ENCODE measurements around the gene RAB11FIP2. TPM values are rescaled to one million over a fixed set of nuclear protein-coding genes. Genes with fewer than 3 reads are reported as not detected.
A peak's percentile ranks its signal among the peaks of the same experiment; 100 is the strongest.

The RAB11FIP2 gene
- total RNA-seq, 1 donor: 35.5 TPM

DNA sequence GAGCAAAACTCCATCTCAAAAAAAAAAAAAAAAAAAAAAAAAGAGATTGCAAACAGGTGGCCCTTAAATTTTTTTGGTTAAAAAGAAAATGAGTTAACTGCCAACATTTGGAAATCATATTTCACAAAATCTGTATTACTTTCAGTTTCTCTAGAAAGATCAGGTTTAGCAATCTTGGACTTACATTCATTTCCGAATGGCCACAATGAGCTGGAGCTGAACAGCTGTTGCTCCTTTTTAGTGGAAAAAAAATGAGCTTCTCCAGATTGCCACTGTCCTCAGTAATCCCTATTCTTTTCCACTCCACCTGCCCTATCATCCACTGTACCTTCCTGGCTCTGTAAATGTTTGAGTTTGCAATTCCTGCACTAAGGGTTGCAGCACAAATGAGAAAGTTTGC is 43.6 kb downstream of the RAB11FIP2 start:
- TF ChIP-seq CTCF (IDR thresholded peaks at IDR 0.05; ENCODE audit: insufficient read depth, low read length): no peak
- no peak overlapping the region for H3K4me3 ChIP-seq (ENCODE audit: low read depth, low read length)
- peak; percentile 1 for DNase-seq (ENCODE audit: low read depth)

GRCh38 chr10:118002581-118002980 is 44.2 kb downstream of the RAB11FIP2 start:
- DNase-seq (ENCODE audit: low read depth): peak; percentile 17
- TF ChIP-seq CTCF (IDR thresholded peaks at IDR 0.05; ENCODE audit: insufficient read depth, low read length): no peak
- H3K4me3 ChIP-seq (ENCODE audit: low read depth, low read length): no peak overlapping the region

GRCh38 chr10:117997673-117998072 is 49.1 kb downstream of the RAB11FIP2 start:
- DNase-seq (ENCODE audit: low read depth): no peak
- TF ChIP-seq CTCF (IDR thresholded peaks at IDR 0.05; ENCODE audit: insufficient read depth, low read length): no peak
- H3K4me3 ChIP-seq (ENCODE audit: low read depth, low read length): no peak overlapping the region

DNA sequence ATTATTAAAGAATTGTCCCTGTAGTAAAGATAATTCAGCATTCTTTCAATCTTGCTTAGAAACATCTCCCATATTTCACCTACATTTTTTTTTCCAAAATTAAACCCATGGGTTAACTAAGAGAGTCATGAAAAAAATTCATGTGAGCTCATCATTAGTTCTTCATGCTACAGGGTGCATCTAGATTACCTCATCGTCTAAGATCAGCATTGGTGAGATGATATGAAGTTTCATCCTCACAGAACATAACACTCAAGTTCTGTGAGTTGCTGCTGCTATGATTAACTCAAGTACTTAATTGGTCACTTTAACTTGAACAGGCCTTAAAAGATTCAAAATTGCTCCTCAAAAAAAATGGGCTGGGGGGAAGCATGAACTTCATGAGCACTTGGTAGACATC is 50.0 kb downstream of the RAB11FIP2 start:
- TF ChIP-seq CTCF (IDR thresholded peaks at IDR 0.05; ENCODE audit: insufficient read depth, low read length): no peak
- no peak overlapping the region for H3K4me3 ChIP-seq (ENCODE audit: low read depth, low read length)
- no peak for DNase-seq (ENCODE audit: low read depth)

DNA sequence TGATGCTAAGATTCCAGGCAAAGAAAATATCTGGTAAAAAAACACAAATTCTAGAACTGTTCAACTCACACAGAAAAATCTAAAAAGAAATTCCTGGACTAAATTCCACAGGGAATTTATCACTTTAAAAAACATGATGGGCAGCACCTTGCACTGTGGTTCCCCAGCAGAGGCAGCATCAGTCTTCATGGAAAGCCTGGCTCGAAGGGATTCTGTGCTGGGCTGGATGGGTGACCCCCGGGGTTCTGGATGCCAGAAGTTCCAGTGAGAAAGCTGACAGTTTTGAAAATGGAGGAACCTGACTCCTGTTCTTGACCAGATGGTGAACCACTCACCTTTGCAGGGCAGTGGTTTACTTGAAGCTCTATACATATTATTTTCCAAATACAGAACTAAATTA is 52.0 kb downstream of the RAB11FIP2 start:
- TF ChIP-seq CTCF (IDR thresholded peaks at IDR 0.05; ENCODE audit: insufficient read depth, low read length): no peak
- no peak for DNase-seq (ENCODE audit: low read depth)
- no peak overlapping the region for H3K4me3 ChIP-seq (ENCODE audit: low read depth, low read length)

- no peak for DNase-seq (ENCODE audit: low read depth)
- no peak overlapping the region for H3K4me3 ChIP-seq (ENCODE audit: low read depth, low read length)
- TF ChIP-seq CTCF (IDR thresholded peaks at IDR 0.05; ENCODE audit: insufficient read depth, low read length): no peak
These were observed 53.6 kb downstream of the RAB11FIP2 start for GRCh38 chr10:117993166-117993565.

DNA sequence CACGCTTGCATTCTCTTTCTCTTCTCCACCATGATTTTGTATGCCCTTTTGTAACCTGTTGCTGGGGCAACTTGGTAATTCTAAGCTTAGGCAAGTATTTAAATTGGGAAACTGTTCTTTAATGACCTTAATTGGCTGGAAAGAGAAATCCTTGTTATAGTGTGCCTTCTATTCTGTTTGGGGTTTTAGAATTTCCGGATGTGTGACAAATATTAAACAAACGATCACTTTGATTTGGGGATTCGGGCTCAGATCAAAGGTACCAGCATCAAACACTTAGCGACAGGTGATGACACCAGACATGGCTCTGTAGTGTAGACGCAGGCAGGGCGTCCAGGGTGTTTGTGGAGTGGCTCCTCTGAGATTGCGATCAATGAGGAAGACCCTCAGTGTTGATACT is 55.0 kb downstream of the RAB11FIP2 start:
- TF ChIP-seq CTCF (IDR thresholded peaks at IDR 0.05; ENCODE audit: insufficient read depth, low read length): no peak
- no peak overlapping the region for H3K4me3 ChIP-seq (ENCODE audit: low read depth, low read length)
- no peak for DNase-seq (ENCODE audit: low read depth)
